ENCODE results near the gene BHLHA15.
"Not testable (repeated sequence)": the region's sequence is repeated elsewhere in the genome, so short reads cannot be mapped to it uniquely, and the experiment has no call there.

The BHLHA15 gene

DNA sequence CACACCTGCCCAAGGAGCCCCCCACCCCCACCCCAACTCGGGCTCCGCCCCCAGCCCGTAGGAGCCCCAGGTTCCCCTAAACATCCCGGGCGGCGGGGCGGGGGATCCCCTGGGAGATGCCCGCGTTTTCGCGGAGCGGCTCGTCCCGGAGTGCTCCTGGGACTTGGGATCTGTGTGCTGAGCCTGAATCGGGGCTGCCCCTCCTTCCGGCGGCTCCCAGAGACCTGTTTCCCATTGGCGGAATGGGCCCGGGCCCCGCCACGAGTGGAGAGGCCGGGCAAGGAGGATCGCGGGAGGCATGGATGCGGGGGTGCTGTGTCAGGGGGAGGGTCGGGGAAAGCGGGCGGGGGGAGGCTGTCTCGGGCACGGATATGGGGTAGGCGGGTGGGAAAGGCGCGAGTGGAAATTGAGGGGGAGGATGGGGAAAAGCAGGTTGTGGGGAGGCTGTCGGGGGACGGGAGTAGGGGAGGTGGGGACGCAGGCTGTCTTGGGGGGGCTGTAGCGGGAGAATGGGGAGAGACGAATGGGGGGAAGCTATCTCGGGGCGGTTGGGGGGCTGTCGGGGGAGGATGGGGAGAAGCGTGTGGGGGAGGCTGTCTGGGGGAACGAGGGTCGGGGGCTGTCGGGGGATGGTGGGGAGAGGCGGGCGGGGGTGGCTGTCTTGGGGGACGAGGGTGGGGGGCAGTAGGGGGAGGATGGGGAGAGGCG is 572 bp upstream of the BHLHA15 start:
- Mint-ChIP-seq H3K9me3 (no peaks in the 10 kb centered on the region), H3K4me1 (peaks cover 6% of the 10 kb centered on the region), H3K27ac (no peak overlapping the region), H3K4me3 (no peak overlapping the region), H3K27me3 (peaks cover 9% of the 10 kb centered on the region), H3K36me3 (peaks cover 16% of the 10 kb centered on the region)
- peak; percentile 21 for DNase-seq
- CTCF ChIA-PET, result no interaction called here

DNA sequence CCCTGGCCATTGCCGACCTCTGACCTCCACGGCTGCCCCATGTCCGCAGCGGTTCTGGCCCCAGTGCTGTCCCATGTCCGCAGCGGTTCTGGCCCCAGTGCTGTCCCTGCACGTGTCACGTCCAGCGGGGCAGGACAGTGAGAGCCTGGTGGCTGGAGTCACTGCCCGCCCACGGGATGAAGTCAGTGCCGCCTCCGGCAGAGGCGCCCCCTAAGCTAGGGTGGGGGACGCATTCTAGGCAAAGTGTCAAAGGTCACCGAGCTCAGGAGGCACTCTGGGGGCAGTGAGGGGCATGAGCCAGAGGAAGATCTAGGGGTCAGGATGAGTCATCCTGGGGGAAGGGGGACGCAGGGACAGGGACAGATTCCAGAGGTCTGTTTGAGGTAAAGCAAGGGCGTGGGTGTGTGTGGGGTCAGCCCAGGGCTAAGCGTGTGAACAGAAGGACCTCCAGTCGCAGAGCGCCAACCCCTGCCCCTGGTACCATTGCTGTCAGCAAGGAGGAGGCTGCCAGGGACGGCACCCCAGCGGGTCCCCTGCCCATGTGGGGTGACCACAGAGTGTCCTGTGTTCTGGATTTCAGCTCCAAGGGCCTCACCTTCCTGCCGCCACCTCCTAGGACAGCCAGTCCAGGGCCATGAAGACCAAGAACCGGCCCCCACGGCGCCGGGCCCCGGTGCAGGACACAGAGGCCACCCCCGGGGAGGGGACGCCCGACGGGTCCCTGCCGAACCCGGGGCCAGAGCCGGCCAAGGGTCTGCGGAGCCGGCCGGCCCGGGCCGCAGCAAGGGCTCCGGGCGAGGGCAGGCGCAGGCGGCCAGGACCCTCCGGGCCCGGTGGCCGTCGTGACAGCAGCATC is 665 bp downstream of the BHLHA15 start:
- Mint-ChIP-seq H3K9me3 (no peaks in the 10 kb centered on the region), H3K4me3 (peak overlapping the region; percentile 50), H3K27ac (no peak overlapping the region), H3K27me3 (peaks cover 9% of the 10 kb centered on the region), H3K36me3 (peaks cover 11% of the 10 kb centered on the region), H3K4me1 (peaks cover 4% of the 10 kb centered on the region)
- CTCF ChIA-PET, result no interaction called here
- peak; percentile 22 for DNase-seq

- peaks cover 6% of the 10 kb centered on the region for H3K36me3 Mint-ChIP-seq
- H3K27me3 Mint-ChIP-seq, result peaks cover 9% of the 10 kb centered on the region
- peak; percentile 19 for DNase-seq
- H3K9me3 Mint-ChIP-seq, result no peaks in the 10 kb centered on the region
- no peak overlapping the region for H3K4me3 Mint-ChIP-seq
- H3K27ac Mint-ChIP-seq, result no peak overlapping the region
- CTCF ChIA-PET, result no interaction called here
- peaks cover 4% of the 10 kb centered on the region for H3K4me1 Mint-ChIP-seq
Measured at GRCh38 chr7:98212532-98213041, 1.3 kb downstream of the BHLHA15 start.

DNA sequence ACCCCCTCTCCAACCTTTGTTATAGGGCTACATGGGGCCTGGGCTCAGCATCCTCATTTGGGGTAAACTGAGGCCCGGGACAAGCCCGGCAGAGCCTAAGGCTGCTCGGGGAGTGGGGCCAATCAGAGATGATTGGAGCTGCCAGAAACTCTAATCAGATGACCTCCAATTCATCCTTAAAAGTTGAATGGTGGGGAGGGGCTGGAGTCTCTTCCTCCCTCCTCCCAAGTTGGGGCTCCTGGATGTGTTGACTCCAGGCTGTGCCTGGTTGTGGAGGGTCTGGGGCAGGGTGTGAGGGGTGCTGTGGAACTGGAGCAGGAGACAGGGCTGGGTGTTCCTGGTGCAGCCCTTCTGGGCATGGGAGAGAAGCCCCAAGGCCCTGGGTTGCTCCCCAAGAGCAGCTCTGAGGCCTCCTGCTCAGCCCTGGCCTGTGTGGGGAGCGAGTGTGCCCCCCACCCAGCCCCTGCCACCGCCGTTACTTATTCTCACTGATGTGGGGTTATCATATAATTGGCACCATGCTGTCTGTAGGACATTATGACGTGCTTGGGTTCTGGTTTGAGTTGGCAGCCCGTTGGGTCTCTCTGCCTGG is 2.2 kb downstream of the BHLHA15 start:
- DNase-seq, result no peak
- H3K27me3 Mint-ChIP-seq, result peaks cover 9% of the 10 kb centered on the region
- CTCF ChIA-PET, result no interaction called here
- H3K4me3 Mint-ChIP-seq, result no peak overlapping the region
- H3K9me3 Mint-ChIP-seq, result no peaks in the 10 kb centered on the region
- H3K36me3 Mint-ChIP-seq, result peaks cover 10% of the 10 kb centered on the region
- peaks cover 8% of the 10 kb centered on the region for H3K4me1 Mint-ChIP-seq
- no peak overlapping the region for H3K27ac Mint-ChIP-seq

DNA sequence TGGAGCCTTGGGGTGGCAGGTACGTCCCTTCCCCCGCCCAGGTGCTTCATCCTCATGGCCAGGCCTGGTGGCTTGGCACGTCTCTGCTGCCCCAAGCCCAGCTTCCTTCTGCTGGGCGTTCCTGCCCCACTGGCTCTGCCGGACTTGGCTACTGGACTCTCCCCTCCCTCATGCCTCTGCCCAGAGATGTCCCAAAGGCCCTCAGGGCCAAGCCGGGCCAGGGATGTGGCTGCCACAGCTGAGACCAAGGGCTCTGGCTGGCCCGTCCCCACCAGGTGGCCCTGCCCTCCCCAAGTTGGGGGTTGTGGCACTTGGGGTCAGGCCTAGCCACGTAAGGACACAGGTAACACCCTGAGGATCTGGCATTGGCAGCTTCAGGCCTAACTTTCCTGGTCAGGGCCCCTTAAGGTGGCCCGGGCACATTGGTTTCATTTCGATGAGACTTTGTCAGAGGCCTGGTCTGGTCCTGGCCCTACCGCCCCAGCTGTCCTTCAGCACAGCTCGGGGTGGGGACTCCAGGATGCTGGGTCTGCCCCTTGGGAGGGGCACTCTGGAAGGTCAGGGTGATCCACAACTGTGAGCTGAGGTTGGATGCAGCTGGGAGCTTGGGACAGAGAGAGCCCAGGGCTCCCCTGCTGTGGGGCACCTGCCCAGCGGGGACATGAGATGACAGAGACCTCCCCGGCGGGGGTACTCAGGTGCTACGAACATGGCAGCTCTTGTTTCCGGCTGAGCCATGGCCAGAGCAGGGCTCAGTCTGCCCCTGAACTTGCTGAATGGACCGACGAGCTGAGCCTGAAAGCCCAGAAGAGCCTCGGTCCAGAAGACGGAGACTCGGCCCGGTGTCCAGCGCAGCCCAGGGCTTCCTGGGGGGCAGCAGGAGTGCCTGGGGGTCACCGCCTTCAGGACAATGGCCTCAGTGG is 2.9 kb downstream of the BHLHA15 start:
- Mint-ChIP-seq H3K27me3 (peaks cover 9% of the 10 kb centered on the region), H3K9me3 (no peaks in the 10 kb centered on the region), H3K27ac (no peak overlapping the region), H3K4me3 (no peak overlapping the region), H3K36me3 (peaks cover 15% of the 10 kb centered on the region), H3K4me1 (peaks cover 16% of the 10 kb centered on the region)
- CTCF ChIA-PET, result no interaction called here
- DNase-seq, result no peak

GRCh38 chr7:98214811-98215321 is 3.6 kb downstream of the BHLHA15 start:
- Mint-ChIP-seq H3K4me1 (peaks cover 21% of the 10 kb centered on the region), H3K27ac (no peak overlapping the region), H3K27me3 (peaks cover 9% of the 10 kb centered on the region), H3K36me3 (peaks cover 20% of the 10 kb centered on the region), H3K4me3 (no peak overlapping the region), H3K9me3 (no peaks in the 10 kb centered on the region)
- CTCF ChIA-PET, result no interaction called here
- DNase-seq, result no peak

- Mint-ChIP-seq H3K27ac (peak overlapping the region; percentile 49), H3K9me3 (no peaks in the 10 kb centered on the region), H3K4me3 (no peak overlapping the region), H3K36me3 (peaks cover 20% of the 10 kb centered on the region), H3K27me3 (peaks cover 9% of the 10 kb centered on the region), H3K4me1 (peaks cover 21% of the 10 kb centered on the region)
- CTCF ChIA-PET, result no interaction called here
- no peak for DNase-seq
Measured at GRCh38 chr7:98215561-98216495, 4.6 kb downstream of the BHLHA15 start.

DNA sequence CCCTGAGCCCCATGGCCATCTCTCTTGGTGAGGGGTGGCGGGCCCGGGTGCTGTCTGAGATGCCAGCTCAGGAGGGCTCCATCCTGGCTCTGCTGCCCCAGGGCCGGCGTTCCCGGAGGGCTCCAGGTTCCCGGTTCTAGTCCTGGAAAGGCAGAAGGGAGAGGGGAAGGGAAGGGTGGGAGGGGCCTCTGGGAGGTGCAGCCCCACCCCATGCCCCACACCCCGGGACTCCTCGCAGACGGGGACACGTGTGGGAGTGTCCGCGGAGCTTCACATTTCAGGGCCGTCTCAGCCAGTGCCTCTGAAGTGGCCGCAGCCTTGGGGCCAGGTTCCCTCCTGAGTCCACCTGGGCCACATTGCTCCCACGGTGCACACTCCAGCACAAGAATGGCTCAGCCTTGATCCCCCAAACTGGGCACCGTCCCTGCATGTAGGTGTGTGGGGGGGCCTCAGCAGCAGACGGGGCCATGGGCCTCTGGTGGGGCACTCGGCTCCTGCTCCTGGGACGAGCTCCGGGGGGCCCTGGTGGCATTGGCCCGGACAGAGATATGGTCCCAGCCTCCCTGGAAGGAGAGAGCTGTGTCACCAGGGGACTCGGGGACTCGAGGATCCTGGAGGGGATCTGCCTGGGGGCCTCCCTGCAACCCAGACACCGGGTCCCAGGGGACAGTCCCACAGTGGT is 5.8 kb downstream of the BHLHA15 start:
- Mint-ChIP-seq H3K27me3 (peaks cover 6% of the 10 kb centered on the region), H3K4me3 (no peak overlapping the region), H3K36me3 (peaks cover 23% of the 10 kb centered on the region), H3K27ac (no peak overlapping the region), H3K4me1 (peaks cover 17% of the 10 kb centered on the region), H3K9me3 (no peaks in the 10 kb centered on the region)
- no peak for DNase-seq
- CTCF ChIA-PET, result no interaction called here

DNA sequence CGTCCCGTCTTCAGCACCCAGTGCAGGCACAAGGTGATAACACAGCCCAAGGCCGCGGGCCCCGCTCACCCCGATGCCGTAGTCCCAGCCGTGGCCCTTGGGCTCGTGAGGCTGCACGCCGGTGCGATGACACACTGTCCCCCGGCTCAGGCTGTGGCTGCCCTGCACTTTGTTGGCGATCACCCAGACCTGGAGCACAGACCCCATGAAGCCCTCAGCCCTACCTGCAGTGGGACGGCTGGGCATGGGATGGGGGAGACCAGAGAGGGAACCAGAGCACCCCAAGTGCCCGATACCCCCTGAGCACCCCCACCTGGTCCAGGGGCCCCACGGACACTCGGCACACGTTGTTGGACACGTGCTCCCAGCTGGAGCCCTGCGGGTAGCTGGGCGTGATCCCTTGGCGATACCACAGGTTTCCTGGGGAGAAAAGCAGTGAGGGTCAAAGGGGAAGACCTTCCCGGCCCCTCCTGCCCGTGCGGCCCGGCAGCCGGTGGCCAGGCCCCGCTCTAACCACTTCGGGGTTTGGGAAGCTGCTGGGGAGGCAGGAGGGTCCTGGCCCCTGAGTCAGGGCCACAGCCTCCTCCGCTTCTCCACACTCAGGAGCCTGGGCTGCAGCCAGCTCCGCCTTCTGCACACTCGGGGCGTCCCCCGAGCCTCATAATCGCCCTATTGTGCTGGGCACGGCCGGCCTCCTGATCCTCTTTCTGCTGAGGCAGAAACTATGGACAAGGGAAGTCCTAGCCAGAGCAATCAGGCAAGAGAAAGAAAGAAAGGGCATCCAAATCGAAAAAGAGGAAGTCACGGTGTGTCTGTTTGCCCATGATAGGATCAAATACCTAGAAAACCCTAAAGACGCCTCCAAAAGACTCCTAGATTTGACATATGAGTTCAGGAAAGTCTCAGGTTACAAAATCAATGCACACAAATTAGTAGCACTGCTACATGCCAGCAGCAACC is 6.7 kb downstream of the BHLHA15 start:
- peaks cover 17% of the 10 kb centered on the region for H3K4me1 Mint-ChIP-seq
- no peak for DNase-seq
- peaks cover 23% of the 10 kb centered on the region for H3K36me3 Mint-ChIP-seq
- CTCF ChIA-PET, result no interaction called here
- H3K9me3 Mint-ChIP-seq, result no peaks in the 10 kb centered on the region
- peaks cover under 1% of the 10 kb centered on the region for H3K27me3 Mint-ChIP-seq
- H3K4me3 Mint-ChIP-seq, result no peak overlapping the region
- H3K27ac Mint-ChIP-seq, result no peak overlapping the region

DNA sequence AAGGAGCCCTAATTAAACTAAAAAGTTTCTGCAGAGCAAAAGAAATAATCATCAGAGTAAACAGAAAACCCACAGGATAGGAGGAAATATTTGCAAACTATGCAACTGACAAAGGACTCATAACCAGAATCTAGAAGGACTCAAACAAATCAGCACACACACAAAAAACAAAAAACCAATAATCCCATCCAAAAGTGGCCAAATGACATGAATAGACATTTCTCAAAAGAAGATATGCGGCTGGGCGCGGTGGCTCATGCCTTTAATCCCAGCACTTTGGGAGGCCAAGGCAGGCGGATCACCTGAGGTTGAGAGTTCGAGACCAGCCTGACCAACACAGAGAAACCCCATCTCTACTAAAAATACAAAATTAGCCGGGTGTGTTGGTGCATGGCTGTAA is 8.1 kb downstream of the BHLHA15 start:
- Mint-ChIP-seq H3K27ac (peak overlapping the region; percentile 61), H3K36me3 (peaks cover 25% of the 10 kb centered on the region), H3K4me1 (peaks cover 17% of the 10 kb centered on the region)
- DNase-seq, H3K9me3 Mint-ChIP-seq, H3K4me3 Mint-ChIP-seq, CTCF ChIA-PET, H3K27me3 Mint-ChIP-seq: not testable (repeated sequence)

GRCh38 chr7:98221611-98222532 is 10.6 kb downstream of the BHLHA15 start:
- Mint-ChIP-seq H3K27ac (peak overlapping the region; percentile 37), H3K27me3 (no peaks in the 10 kb centered on the region), H3K4me1 (peaks cover 17% of the 10 kb centered on the region), H3K36me3 (peaks cover 28% of the 10 kb centered on the region), H3K9me3 (no peaks in the 10 kb centered on the region), H3K4me3 (no peak overlapping the region)
- DNase-seq, result no peak
- CTCF ChIA-PET, result no interaction called here

Measured in activated naive CD4-positive, alpha-beta T cell treated with anti-CD3 and anti-CD28 coated beads, Interleukin-2, amount 10 ng/mL, durations not matched to agents 7 days and 5 days (primary cell).